Measurements from ENCODE around the gene DACT1. TPM values are rescaled to one million over a fixed set of nuclear protein-coding genes. Genes with fewer than 3 reads are reported as not detected.
"Not testable (repeated sequence)": the region's sequence is repeated elsewhere in the genome, so short reads cannot be mapped to it uniquely, and the experiment has no call there.

DACT1 gene, protein sequence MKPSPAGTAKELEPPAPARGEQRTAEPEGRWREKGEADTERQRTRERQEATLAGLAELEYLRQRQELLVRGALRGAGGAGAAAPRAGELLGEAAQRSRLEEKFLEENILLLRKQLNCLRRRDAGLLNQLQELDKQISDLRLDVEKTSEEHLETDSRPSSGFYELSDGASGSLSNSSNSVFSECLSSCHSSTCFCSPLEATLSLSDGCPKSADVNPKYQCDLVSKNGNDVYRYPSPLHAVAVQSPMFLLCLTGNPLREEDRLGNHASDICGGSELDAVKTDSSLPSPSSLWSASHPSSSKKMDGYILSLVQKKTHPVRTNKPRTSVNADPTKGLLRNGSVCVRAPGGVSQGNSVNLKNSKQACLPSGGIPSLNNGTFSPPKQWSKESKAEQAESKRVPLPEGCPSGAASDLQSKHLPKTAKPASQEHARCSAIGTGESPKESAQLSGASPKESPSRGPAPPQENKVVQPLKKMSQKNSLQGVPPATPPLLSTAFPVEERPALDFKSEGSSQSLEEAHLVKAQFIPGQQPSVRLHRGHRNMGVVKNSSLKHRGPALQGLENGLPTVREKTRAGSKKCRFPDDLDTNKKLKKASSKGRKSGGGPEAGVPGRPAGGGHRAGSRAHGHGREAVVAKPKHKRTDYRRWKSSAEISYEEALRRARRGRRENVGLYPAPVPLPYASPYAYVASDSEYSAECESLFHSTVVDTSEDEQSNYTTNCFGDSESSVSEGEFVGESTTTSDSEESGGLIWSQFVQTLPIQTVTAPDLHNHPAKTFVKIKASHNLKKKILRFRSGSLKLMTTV
- 10 to 100 TPM; 13.7 to 18.8 TPM for total RNA-seq
- long read RNA-seq, donor 1, partial matches to known transcripts = 1 of 4 reads
- long read RNA-seq, donor 1, other reads (novel, unspliced or antisense) = 1 of 4 reads
- long read RNA-seq, donor 2, partial matches to known transcripts = 0 of 1 reads
- long read RNA-seq, donor 2, other reads (novel, unspliced or antisense) = 1 of 1 reads

- DNase-seq (ENCODE audit: low spot score) = peak; percentile 90
- intact Hi-C loops (cut with DNase I) = loop anchor here (5.0 to 10.0 kb wide), 2 partner anchors 133 to 135 kb away; no protein-coding TSS in a partner anchor
Measured at GRCh38 chr14:58637391-58638230, at the start of gene DACT1. TSS of gene DACT1 (plus strand) at chr14:58637962. CDS start at chr14:58638203, 241 bp downstream.

- intact Hi-C loops (cut with DNase I); DNase-seq (ENCODE audit: low spot score): not testable (repeated sequence)
Measured at GRCh38 chr14:58588321-58588720, 49.4 kb upstream of the DACT1 start.

DNA sequence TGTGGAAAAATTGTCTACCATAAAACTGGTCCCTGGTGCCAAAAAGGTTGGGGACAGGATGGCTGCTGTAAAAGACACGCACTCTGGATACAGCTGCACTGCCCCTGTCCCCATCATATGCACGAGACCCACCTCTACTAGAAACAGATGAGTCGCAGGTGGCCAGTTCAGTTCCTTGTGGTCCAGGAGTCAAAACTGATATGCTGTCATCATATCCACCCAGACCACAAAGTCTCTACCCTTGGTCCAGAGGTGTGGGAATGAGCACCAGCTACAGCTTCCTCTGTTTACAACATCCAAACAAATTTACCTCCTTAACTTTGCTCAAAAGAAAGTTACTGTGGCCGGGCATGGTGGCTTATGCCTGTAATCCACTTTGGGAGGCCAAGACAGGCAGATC lies 43.8 kb upstream of the DACT1 start:
- intact Hi-C loops (cut with DNase I) = no loop called here
- DNase-seq (ENCODE audit: low spot score) = no peak

DNA sequence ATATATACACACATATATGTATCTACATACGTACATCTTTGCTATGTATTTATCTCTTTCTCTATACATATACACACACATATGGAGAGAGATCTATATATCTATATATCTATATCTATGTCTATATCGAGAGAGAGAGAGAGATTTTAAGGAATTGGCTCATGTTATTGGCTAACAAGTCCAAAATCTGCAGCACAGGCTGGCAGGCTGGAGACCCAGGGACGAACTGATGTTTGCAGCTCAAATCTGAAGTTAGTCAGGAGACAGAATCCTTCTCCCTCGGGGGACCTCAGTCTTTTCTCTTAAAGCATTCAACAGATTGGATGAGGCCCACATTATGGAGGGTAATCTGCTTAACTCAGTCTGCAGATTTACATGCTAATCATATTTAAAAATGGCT lies 40.7 kb upstream of the DACT1 start:
- no peak for DNase-seq (ENCODE audit: low spot score)
- intact Hi-C loops (cut with DNase I) = no loop called here

- intact Hi-C loops (cut with DNase I) = no loop called here
- DNase-seq (ENCODE audit: low spot score) = no peak
Measured at GRCh38 chr14:58598028-58598803, 39.5 kb upstream of the DACT1 start.

DNA sequence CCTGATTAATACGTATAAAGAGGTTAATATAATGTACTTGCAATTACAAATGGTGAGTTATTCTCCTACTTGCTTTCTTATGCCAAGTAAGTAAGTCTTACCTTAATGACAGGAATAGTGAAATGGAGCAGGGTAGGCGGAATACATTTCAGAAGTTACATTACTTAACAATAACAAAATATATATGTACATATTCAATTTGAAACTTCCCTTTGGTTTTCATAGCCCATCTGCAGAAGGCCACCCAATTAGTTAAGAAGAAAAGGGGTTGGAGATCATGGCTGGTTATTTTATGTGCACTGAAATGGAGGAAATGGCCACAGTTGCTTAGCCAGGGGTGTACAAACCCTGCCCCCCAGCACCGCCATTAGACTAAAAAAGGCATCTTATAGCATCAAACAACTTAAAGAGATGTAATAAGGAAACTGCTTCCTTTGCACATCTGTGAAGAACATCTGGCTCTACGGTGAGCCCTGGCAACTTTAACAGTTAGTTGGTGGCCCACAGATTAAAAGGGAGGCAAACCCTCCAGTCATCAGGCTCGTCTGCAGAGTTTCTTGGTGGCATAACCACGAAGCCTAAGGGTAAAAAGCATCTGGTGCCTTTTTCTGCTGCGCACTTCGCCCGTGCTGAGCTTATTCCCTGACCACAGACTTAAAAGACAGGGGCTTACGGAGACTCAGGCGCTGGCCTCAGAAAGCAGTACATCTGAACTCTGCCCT lies 38.8 kb upstream of the DACT1 start:
- peak; percentile 30 for DNase-seq (ENCODE audit: low spot score)
- intact Hi-C loops (cut with DNase I) = no loop called here

- intact Hi-C loops (cut with DNase I) = no loop called here
- DNase-seq (ENCODE audit: low spot score) = no peak
Measured at GRCh38 chr14:58599707-58600106, 38.1 kb upstream of the DACT1 start.

GRCh38 chr14:58605465-58605864 lies 32.3 kb upstream of the DACT1 start:
- intact Hi-C loops (cut with DNase I) = no loop called here
- no peak for DNase-seq (ENCODE audit: low spot score)

DNA sequence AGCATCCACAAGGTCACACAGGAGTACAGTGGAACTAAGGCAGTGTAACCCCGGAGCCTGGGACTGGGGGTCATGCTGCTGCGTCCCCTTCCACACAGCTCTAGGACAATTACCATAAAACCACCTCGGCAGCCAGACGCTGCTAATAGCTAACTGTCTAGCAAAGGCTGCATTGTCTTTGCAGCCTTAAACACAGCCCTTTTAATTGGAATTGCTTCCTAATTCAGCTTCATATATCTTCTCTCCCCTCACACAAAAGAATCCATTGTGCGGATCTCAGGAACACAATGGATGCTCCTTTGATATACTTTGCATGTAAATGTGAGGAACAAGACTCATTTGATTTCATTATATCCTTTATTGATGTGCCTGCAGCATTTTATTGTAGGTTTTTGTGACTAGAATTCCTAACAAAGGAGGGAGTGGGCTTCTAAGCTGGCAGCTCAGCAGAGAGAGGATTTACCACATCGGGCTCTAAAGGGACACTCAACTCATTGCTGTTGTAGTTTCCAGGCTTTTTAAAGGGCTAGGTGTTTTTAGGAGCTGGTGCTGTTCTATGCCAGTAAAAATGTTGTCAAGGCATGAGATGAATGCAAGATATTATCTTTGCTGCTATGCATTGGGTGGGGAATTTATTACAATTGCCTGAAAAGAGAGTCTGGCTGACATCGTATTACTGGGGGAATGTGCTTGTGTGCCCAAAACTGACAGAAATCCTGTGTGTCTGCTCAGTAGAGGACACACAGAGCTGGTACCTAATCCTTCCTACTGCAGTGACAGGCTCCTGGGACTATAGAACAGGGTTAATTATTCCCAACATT lies 30.4 kb upstream of the DACT1 start:
- intact Hi-C loops (cut with DNase I) = no loop called here
- DNase-seq (ENCODE audit: low spot score) = peak; percentile 25

DNA sequence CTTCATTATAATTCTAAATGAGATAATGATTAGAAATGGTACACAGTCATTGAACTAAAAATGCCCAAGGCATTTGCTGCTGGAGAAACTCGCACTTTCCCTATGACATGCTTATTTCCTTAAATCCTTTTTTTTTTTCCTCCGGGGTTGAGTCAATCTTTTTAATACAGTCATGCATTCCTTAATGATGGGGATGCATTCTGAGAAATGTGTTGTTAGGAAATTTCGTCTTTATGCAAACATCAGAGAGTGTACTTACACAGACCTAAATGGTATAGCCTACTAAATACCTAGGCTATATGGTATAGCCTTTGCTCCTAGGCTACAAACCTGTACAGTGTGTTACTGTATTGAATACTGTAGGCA lies 29.8 kb upstream of the DACT1 start:
- intact Hi-C loops (cut with DNase I) = no loop called here
- DNase-seq (ENCODE audit: low spot score) = no peak

DNA sequence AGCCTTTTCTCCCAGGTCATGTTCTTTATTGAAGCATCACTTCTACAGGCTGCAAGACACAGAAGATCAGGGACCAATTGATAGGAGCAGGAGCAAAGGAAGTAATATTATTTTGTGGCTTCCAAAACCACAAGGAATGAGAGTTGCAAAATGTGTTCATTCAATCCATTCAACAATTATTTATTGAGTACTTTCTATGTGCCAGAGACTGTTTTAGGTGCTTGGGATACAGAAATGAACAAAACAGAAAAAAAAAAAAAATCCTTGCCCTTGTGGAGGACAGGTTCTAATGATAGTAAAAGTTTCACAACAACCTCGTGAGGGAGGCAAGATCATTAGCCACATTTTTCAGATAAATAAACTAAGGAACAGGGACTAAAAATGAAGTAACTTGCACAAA lies 20.1 kb upstream of the DACT1 start:
- no peak for DNase-seq (ENCODE audit: low spot score)
- intact Hi-C loops (cut with DNase I) = no loop called here

- no peak for DNase-seq (ENCODE audit: low spot score)
- intact Hi-C loops (cut with DNase I) = no loop called here
Measured at GRCh38 chr14:58620011-58620410, 17.8 kb upstream of the DACT1 start.

GRCh38 chr14:58625438-58625837 lies 12.3 kb upstream of the DACT1 start:
- intact Hi-C loops (cut with DNase I) = no loop called here
- no peak for DNase-seq (ENCODE audit: low spot score)

DNA sequence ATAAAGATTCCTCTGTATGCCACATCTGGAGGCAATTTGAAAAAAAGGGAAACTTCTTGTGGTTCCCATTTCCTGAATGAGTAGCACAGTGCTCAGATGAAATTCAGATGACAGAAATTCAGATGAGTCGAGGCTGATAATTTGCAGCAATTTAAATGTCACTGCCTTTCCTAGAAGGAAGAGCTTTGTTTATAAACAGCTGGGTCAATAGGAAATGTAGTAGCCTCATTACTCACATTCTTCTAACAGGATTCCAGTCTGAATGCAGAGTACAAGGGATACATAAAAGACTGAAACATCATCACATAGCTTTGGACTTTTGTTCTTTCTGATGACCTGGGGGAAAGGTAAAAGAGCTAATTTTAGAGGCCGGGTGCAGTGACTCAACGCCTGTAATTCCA lies 11.3 kb upstream of the DACT1 start:
- intact Hi-C loops (cut with DNase I) = no loop called here
- no peak for DNase-seq (ENCODE audit: low spot score)

DNA sequence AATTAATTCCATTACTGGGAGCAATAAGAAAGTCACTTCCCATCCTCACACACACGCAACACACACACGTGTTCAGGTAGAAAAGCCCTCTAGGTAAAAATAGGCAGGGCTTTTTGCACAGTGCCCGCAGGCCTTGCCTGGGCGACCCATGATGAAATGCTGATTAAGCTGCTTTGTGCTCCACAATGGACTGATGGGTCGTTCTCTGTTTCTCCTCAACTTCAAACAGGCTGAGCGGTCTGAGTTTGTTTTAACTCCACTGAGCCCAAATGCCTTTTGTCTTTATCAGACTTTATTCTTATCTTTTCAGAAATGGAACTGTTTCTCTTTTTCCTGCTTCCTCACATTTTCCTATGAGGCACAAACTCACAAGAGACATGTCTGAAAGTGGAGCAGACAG lies 9.4 kb upstream of the DACT1 start:
- intact Hi-C loops (cut with DNase I) = no loop called here
- no peak for DNase-seq (ENCODE audit: low spot score)

DNA sequence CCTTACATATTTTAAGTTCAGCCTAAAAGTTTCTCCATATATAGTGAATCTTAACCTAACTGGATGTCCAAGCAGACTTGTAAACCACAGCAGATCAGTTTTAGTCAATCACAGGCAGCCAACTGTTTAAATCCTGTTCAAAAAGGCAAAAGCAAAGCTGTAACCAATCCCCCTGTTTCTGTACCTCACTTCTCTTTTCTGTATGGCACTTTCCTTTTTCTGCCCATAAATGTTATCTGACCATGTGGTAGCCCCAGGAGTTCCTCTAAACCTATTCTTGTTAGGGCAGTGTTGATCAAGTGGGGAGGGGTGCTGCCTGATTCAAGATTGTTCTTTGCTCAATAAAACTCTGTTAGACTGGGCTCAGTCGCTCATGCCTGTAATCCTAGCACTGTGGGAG lies 8.5 kb upstream of the DACT1 start:
- no peak for DNase-seq (ENCODE audit: low spot score)
- intact Hi-C loops (cut with DNase I) = no loop called here

DNA sequence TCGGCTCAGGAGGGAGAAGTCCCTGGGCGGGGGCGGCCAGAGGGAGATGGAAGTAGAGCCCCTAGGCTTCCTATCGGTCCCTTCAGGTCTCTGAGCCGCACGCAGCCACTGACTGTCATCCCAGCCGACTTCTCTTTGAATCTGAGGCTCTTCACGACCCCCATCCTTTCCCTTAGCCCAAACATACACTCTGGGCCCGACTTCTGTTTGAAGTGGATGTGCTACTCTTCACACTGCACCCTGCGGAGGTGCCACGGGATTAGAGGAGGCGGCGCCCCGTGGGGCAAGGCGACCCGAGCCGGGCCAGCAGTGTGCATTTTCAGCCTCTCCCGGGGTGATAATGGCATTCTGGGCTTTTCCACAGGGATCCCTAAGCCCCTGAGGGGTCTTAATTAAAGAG lies 6.0 kb upstream of the DACT1 start:
- intact Hi-C loops (cut with DNase I) = loop anchor here in 1 of 2 donors (10.0 kb wide), 1 partner anchor 127 kb away; no protein-coding TSS in a partner anchor
- DNase-seq (ENCODE audit: low spot score) = no peak
